Psoas muscle (tissue), 8 donors: ENCODE measurements around the gene GPD1. TPM values are rescaled to one million over a fixed set of nuclear protein-coding genes. Genes with fewer than 3 reads are reported as not detected.

Experiments
- ATAC-seq, 4 donors: fragments of 200-7000 bp; cut with Tn5 transposase; one replicate each; pipeline ENCODE4 v1.9.1; 2020; ENCODE audit warnings: moderate library complexity in 3 of 4, mild to moderate bottlenecking in 2 of 4
- DNase-seq, 2 donors: peaks; one replicate each; pipeline ENCODE4 v3.0.0-alpha.2; 2020
- H3K27ac ChIP-seq: fragments of 200-600 bp; one replicate; pipeline ENCODE4 v1.8.0; 2022
- H3K27me3 ChIP-seq, 3 donors: fragments of 200-600 bp in 1 of 3; one replicate each; pipeline versions ENCODE4 v1.6.1 to v1.8.0; 2013 to 2022; ENCODE audit warnings: low read length in 2 of 3, mild to moderate bottlenecking in 2 of 3, moderate library complexity in 1 of 3; ENCODE audit not compliant: insufficient read depth in 3 of 3
- H3K36me3 ChIP-seq, 2 donors: fragments of 200-600 bp in 1 of 2; one replicate each; pipeline versions ENCODE4 v1.6.1 to v1.8.0; 2013 to 2022; ENCODE audit warnings: low read depth in 1 of 2, mild to moderate bottlenecking in 1 of 2, moderate library complexity in 1 of 2; ENCODE audit not compliant: insufficient read depth in 1 of 2
- H3K4me1 ChIP-seq: fragments of 200-600 bp; one replicate; pipeline ENCODE4 v1.8.0; 2022
- H3K4me3 ChIP-seq: fragments of 200-600 bp; one replicate; pipeline ENCODE4 v1.8.0; 2022; ENCODE audit warnings: mild to moderate bottlenecking
- H3K9me3 ChIP-seq: fragments of 200-600 bp; one replicate; pipeline ENCODE4 v1.8.0; 2022
- CTCF ChIP-seq: fragments of 200-600 bp; IDR thresholded peaks from one replicate; pipeline ENCODE4 v1.8.0; 2022; ENCODE audit warnings: antibody characterized with exemption
- WGBS, 3 donors: extraction: QIAGEN DNeasy Blood & Tissue Kit; methylation state at CpG; one replicate each; pipeline versions ENCODE4 v1.1.6 to v1.1.7; 2013; 5-methylcytosine and 5-hydroxymethylcytosine counted together
- intact Hi-C, 2 donors: fragments of 100-400 bp; cut with DNase I; formaldehyde crosslinking; loops; one replicate each; pipeline versions ENCODE4 v1.11.0 to v1.14.2; 2022
- long read RNA-seq, 2 donors: library from polyadenylated mRNA; unstranded; transcript quantifications; one replicate each; pipeline ENCODE4 v2.0.0, GENCODE V29; 2021
- polyA plus RNA-seq, 3 donors: library from polyadenylated mRNA; stranded (reverse); fragments of 200-250 nt; gene quantifications; one replicate each; pipeline ENCODE4 v1.2.3, GENCODE V29; 2013
- total RNA-seq, 4 donors: library from RNA; stranded (reverse); fragmentation: NEBNext Ultra II Directional in 2 of 4; extraction: Animal tissue kit (Norgen Biotek cat#: 25700) in 2 of 4; gene quantifications; one replicate each; pipeline versions ENCODE4 v1.2.1 to v1.2.4, GENCODE V29; 2021 to 2023
- donor health status: healthy with polysubstance abuse.
- donor health status: DM: no; HTN: no; CAD: no; lungs with moderate emphysema.
- donor health status: Bipolar disorder and iron deficiency.
- donor health status: healthy.
- donor health status: DM: yes; HTN: yes; CAD: no.
- donor health status: DM: no; HTN: no; CAD: no.
- donor health status: DM: no; HTN: no; CAD: no.
- donor health status: DM: yes; HTN: yes; CAD: no.

The GPD1 gene
- total RNA-seq (100 to 1,000 TPM in 3 of 4 donors, 10 to 100 TPM in 1; 92.0 to 221 (median 148) TPM), polyA plus RNA-seq (100 to 1,000 TPM in 1 of 3 donors, 10 to 100 TPM in 2; 17.4 to 120 (median 66.0) TPM)
- long read RNA-seq, donor 1, transcript GPD1-201 (8 exons, 3,082 nt) = major isoform, 152 of 175 reads
- long read RNA-seq, donor 1, partial matches to known transcripts = 8 of 175 reads
- long read RNA-seq, donor 1, other reads (novel, unspliced or antisense) = 15 of 175 reads
- long read RNA-seq, donor 2, transcript GPD1-201 (8 exons, 3,082 nt) = major isoform, 281 of 334 reads
- long read RNA-seq, donor 2, partial matches to known transcripts = 36 of 334 reads
- long read RNA-seq, donor 2, other reads (novel, unspliced or antisense) = 17 of 334 reads

- Histone ChIP-seq H3K4me1 (peaks cover 36% of the 10 kb centered on the region), H3K27ac (peak within 1 kb of the TSS; percentile 79), H3K9me3 (no peaks in the 10 kb centered on the region), H3K4me3 (peak within 1 kb of the TSS; percentile 67), H3K27me3 (no peaks in the 10 kb centered on the region), H3K36me3 (peaks cover 4 to 48% of the 10 kb centered on the region in 2 donors)
- DNase-seq (peak; percentile 70 to 86), ATAC-seq (peak; percentile 89 to 91 (median 90))
- intact Hi-C loops = no loop called here
- WGBS, 3 donors = 14 to 20% (median 15%) methylated on average over 13 of the region's 13 CpGs
- TF ChIP-seq CTCF = no peak
Measured at GRCh38 chr12:50103767-50104321, at the start of gene GPD1. Gene GPD1, plus strand, starts transcription at chr12:50104008. Its CDS starts 43 bp downstream, at chr12:50104051.

- H3K27me3 ChIP-seq = peaks cover 0 to 33% (median 2%) of the 10 kb centered on the region in 3 donors
- intact Hi-C loops = loop anchor here (5.0 kb wide), 3 partner anchors 84 to 279 kb away; partner anchors contain the start of gene AQP6 (in 1 of the 2)
- WGBS, 3 donors = 17 to 22% (median 20%) methylated on average over 17 of the region's 17 CpGs
Measured at GRCh38 chr12:50055831-50056638, 47.8 kb upstream of the GPD1 start.

GRCh38 chr12:50056639-50056976 lies 47.2 kb upstream of the GPD1 start:
- intact Hi-C loops = loop anchor here (5.0 kb wide), 3 partner anchors 84 to 279 kb away; partner anchors contain the start of gene AQP6 (in 1 of the 2)

More at GRCh38 chr12:50055831-50056638, 47.8 kb upstream of the GPD1 start:
- Histone ChIP-seq H3K4me1 (no peaks in the 10 kb centered on the region), H3K4me3 (peak overlapping the region; percentile 39), H3K27ac (no peak overlapping the region), H3K9me3 (no peaks in the 10 kb centered on the region), H3K36me3 (no peaks in the 10 kb centered on the region)
- DNase-seq (no peak), ATAC-seq (peak; percentile 66 to 81 (median 70))
- peak; percentile 85 for TF ChIP-seq CTCF

More at GRCh38 chr12:50056639-50056976, 47.2 kb upstream of the GPD1 start:
- DNase-seq (no peak), ATAC-seq (no peak)
- Histone ChIP-seq H3K9me3 (no peaks in the 10 kb centered on the region), H3K4me1 (no peaks in the 10 kb centered on the region), H3K4me3 (peak overlapping the region; percentile 79), H3K27ac (no peak overlapping the region), H3K27me3 (peaks cover 0 to 28% (median 0%) of the 10 kb centered on the region in 3 donors), H3K36me3 (no peaks in the 10 kb centered on the region)
- TF ChIP-seq CTCF = no peak
- WGBS, 3 donors = 30 to 50% (median 38%) methylated on average over 3 of the region's 3 CpGs
